Measurements from ENCODE around the gene LSM5.
"Not testable (repeated sequence)": the region's sequence is repeated elsewhere in the genome, so short reads cannot be mapped to it uniquely, and the experiment has no call there.

Gene LSM5

GRCh38 chr7:32472015-32472414 is 18.2 kb downstream of the LSM5 start:
- intact Hi-C loops (cut with DNase I; ENCODE audit: low total_unique reads): no loop called here
- no peak overlapping the region for H3K4me3 ChIP-seq
- H3K9me3 ChIP-seq: no peaks in the 10 kb centered on the region
- H3K27ac ChIP-seq: no peak overlapping the region
- no peak for DNase-seq
- no peaks in the 10 kb centered on the region for H3K27me3 ChIP-seq
- no peaks in the 10 kb centered on the region for H3K36me3 ChIP-seq
- H3K4me1 ChIP-seq: peaks cover 0 to 12% (median 4%) of the 10 kb centered on the region in 4 donors
- TF ChIP-seq, protein P1, sequence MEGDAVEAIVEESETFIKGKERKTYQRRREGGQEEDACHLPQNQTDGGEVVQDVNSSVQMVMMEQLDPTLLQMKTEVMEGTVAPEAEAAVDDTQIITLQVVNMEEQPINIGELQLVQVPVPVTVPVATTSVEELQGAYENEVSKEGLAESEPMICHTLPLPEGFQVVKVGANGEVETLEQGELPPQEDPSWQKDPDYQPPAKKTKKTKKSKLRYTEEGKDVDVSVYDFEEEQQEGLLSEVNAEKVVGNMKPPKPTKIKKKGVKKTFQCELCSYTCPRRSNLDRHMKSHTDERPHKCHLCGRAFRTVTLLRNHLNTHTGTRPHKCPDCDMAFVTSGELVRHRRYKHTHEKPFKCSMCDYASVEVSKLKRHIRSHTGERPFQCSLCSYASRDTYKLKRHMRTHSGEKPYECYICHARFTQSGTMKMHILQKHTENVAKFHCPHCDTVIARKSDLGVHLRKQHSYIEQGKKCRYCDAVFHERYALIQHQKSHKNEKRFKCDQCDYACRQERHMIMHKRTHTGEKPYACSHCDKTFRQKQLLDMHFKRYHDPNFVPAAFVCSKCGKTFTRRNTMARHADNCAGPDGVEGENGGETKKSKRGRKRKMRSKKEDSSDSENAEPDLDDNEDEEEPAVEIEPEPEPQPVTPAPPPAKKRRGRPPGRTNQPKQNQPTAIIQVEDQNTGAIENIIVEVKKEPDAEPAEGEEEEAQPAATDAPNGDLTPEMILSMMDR (IDR thresholded peaks at IDR 0.05): no peak

GRCh38 chr7:32470871-32471270 is 19.3 kb downstream of the LSM5 start:
- Histone ChIP-seq H3K27ac (no peak overlapping the region), H3K4me1 (peaks cover 0 to 12% (median 4%) of the 10 kb centered on the region in 4 donors), H3K27me3 (no peaks in the 10 kb centered on the region), H3K4me3 (no peak overlapping the region), H3K36me3 (no peaks in the 10 kb centered on the region), H3K9me3 (no peaks in the 10 kb centered on the region)
- intact Hi-C loops (cut with DNase I; ENCODE audit: low total_unique reads): no loop called here
- TF ChIP-seq, protein P1 (IDR thresholded peaks at IDR 0.05): no peak
- no peak for DNase-seq

GRCh38 chr7:32470004-32470403 is 20.2 kb downstream of the LSM5 start:
- H3K36me3 ChIP-seq; H3K27ac ChIP-seq; H3K4me3 ChIP-seq; DNase-seq; H3K27me3 ChIP-seq; H3K9me3 ChIP-seq; intact Hi-C loops (cut with DNase I; ENCODE audit: low total_unique reads): not testable (repeated sequence)
- peaks cover 0 to 10% (median 1%) of the 10 kb centered on the region in 4 donors for H3K4me1 ChIP-seq

DNA sequence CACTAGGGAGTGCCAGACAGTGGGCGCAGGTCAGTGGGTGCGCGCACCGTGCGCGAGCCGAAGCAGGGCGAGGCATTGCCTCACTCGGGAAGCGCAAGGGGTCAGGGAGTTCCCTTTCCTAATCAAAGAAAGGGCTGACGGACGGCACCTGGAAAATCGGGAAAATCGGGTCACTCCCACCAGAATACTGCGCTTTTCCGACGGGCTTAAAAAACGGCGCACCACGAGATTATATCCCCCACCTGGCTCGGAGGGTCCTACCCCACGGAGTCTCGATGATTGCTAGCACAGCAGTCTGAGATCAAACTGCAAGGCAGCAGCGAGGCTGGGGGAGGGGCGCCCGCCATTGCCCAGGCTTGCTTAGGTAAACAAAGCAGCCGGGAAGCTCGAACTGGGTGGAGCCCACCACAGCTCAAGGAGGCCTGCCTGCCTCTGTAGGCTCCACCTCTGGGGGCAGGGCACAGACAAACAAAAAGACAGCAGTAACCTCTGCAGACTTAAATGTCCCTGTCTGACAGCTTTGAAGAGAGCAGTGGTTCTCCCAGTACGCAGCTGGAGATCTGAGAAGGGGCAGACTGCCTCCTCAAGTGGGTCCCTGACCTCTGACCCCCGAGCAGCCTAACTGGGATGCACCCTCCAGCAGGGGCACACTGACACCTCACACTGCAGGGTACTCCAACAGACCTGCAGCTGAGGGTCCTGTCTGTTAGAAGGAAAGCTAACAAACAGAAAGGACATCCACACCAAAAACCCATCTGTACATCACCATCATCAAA is 25.4 kb downstream of the LSM5 start:
- H3K4me1 ChIP-seq; H3K27ac ChIP-seq; intact Hi-C loops (cut with DNase I; ENCODE audit: low total_unique reads); H3K27me3 ChIP-seq; DNase-seq; H3K4me3 ChIP-seq; H3K36me3 ChIP-seq; H3K9me3 ChIP-seq: not testable (repeated sequence)

GRCh38 chr7:32462977-32463376 is 27.2 kb downstream of the LSM5 start:
- H3K4me1 ChIP-seq: no peaks in the 10 kb centered on the region
- DNase-seq: no peak
- no peaks in the 10 kb centered on the region for H3K9me3 ChIP-seq
- TF ChIP-seq, protein P1 (IDR thresholded peaks at IDR 0.05): no peak
- intact Hi-C loops (cut with DNase I; ENCODE audit: low total_unique reads): no loop called here
- H3K27me3 ChIP-seq: no peaks in the 10 kb centered on the region
- no peaks in the 10 kb centered on the region for H3K36me3 ChIP-seq
- H3K4me3 ChIP-seq: no peak overlapping the region
- no peak overlapping the region for H3K27ac ChIP-seq

DNA sequence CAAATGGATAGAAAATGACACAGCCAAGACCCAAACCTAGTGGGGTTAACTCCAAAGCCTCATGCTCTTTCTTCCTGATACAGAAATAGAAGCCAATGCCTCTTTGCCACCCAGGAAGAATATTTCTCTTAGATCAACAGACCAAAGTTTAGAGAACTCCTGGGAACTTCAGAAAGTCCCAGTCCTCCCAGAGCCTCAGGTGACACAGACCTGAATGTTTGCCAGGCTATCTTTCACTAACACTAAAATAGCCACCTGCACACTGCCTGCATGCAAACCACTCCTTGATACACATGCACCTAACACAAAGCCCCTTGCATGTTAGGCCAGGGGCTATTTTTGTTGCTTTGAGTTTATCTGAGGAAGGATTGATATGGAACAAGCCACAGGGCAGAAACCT is 27.7 kb downstream of the LSM5 start:
- intact Hi-C loops (cut with DNase I; ENCODE audit: low total_unique reads): no loop called here
- H3K4me3 ChIP-seq: no peak overlapping the region
- no peaks in the 10 kb centered on the region for H3K27me3 ChIP-seq
- no peaks in the 10 kb centered on the region for H3K9me3 ChIP-seq
- TF ChIP-seq, protein P1 (IDR thresholded peaks at IDR 0.05): no peak
- H3K4me1 ChIP-seq: no peaks in the 10 kb centered on the region
- no peak for DNase-seq
- H3K36me3 ChIP-seq: no peaks in the 10 kb centered on the region
- H3K27ac ChIP-seq: no peak overlapping the region
